ENCODE data around the gene PPP2CA. TPM values are rescaled to one million over a fixed set of nuclear protein-coding genes. Genes with fewer than 3 reads are reported as not detected.

The PPP2CA gene
- total and polyA plus RNA-seq, 2 of the 13 experiments (the other 11 are each of a cell fraction or from before 2014, with no cell fraction given) = 82.4 to 171 TPM

DNA sequence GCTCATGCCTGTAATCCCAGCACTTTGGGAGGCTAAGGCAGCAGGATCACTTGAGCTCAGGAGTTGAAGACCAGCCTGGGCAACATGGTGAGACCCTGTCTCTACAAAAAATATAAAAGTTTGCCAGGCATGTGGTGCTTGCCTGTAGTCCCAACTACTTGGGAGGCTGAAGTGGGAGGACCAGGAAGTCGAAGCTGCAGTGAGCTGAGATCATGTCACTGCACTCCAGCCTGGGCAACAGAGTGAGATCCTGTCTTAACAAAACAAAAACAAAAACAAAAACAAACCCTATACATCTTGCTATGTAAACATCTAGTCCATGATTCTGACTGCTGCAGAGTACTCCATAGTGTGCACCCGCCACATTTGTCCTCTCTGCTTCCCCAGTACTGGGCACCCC lies 19.8 kb upstream of the PPP2CA start:
- POLR2A ChIA-PET = interaction anchor here (0.7 to 5.0 kb wide), 4 partner anchors 10 to 461 kb away, joined by 4 to 59 read pairs (median 10); partner anchors contain the start of genes PPP2CA and SKP1
- BruUV-seq (replicated peaks) = no TSS peak
- H3K27me3 ChIP-seq (ENCODE audit: control insufficient read depth in 1 of 2, insufficient read depth in 2 of 2, low read length in 2 of 2) = no peaks in the 10 kb centered on the region
- H3K9me3 ChIP-seq (ENCODE audit: low read length) = no peaks in the 10 kb centered on the region
- intact Hi-C loops (cut with micrococcal nuclease; ENCODE audit: unreplicated experiment) = no loop called here
- ATAC-seq (no peak), FAIRE-seq (no peak), DNase-seq (ENCODE audit: low spot score) (no peak)
- no peaks in the 10 kb centered on the region for H3K79me2 ChIP-seq (ENCODE audit: insufficient read depth, low read length)
- H2AFZ ChIP-seq (ENCODE audit: low read length) = no peak overlapping the region
- no peak overlapping the region for H3K27ac ChIP-seq (ENCODE audit: extremely low read length, insufficient read depth, low read length)
- H3K36me3 ChIP-seq (replicated peaks in 1 of 2; ENCODE audit: control insufficient read depth in 1 of 2, insufficient read depth in 2 of 2, low read length in 2 of 2) = no peaks in the 10 kb centered on the region
- CTCF ChIA-PET (ENCODE audit: low intra/inter-chr PET ratio, low total read pairs) = no interaction called here
- WGBS (ENCODE audit: low lambda C conversion rate) = 62% methylated on average over 2 of the region's 2 CpGs
- in situ Hi-C loops (cut with HindIII; ENCODE audit: extremely low pct_ligation_motif_present, low pct_unique_long_range_greater_than_20kb) = no loop called here
- H3K9ac ChIP-seq (ENCODE audit: insufficient read depth, low read depth, low read length) = 0 out of 2 replicates have a peak overlapping the region, but pooled peaks have one; percentile 23
- TF ChIP-seq, protein P1, sequence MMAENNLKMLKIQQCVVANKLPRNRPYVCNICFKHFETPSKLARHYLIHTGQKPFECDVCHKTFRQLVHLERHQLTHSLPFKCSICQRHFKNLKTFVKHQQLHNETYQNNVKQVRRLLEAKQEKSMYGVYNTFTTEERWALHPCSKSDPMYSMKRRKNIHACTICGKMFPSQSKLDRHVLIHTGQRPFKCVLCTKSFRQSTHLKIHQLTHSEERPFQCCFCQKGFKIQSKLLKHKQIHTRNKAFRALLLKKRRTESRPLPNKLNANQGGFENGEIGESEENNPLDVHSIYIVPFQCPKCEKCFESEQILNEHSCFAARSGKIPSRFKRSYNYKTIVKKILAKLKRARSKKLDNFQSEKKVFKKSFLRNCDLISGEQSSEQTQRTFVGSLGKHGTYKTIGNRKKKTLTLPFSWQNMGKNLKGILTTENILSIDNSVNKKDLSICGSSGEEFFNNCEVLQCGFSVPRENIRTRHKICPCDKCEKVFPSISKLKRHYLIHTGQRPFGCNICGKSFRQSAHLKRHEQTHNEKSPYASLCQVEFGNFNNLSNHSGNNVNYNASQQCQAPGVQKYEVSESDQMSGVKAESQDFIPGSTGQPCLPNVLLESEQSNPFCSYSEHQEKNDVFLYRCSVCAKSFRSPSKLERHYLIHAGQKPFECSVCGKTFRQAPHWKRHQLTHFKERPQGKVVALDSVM (CRISPR knock-in tag; IDR thresholded peaks at IDR 0.05) = peak; percentile 21; the same call in 1 of the 2 replicates
- TF ChIP-seq ZFX (CRISPR knock-in tag; IDR thresholded peaks at IDR 0.05; ENCODE audit: low read depth) (0 out of 2 replicates have a peak, but pooled peaks have one; percentile 22), ZNF121 (CRISPR knock-in tag; IDR thresholded peaks at IDR 0.05) (peak; percentile 85), ZNF296 (CRISPR knock-in tag; conservative IDR thresholded peaks at IDR 0.05) (no peak), TMF1 (CRISPR knock-in tag; IDR thresholded peaks at IDR 0.05; ENCODE audit: low read depth) (no peak)
- no peaks in the 10 kb centered on the region for H4K20me1 ChIP-seq (ENCODE audit: insufficient read depth, low read length)
- peaks cover 61% of the 10 kb centered on the region for H3K4me1 ChIP-seq (ENCODE audit: insufficient read depth, low read length)
- peak overlapping the region in 1 of 3 experiments; percentile 58; a peak in 2 of 6 replicates for H3K4me3 ChIP-seq (replicated peaks in 1 of 3; ENCODE audit: insufficient read depth in 1 of 3, low read depth in 2 of 3, low read length in 3 of 3)
- H3K4me2 ChIP-seq (ENCODE audit: low read depth, low read length) = peak overlapping the region; percentile 69

DNA sequence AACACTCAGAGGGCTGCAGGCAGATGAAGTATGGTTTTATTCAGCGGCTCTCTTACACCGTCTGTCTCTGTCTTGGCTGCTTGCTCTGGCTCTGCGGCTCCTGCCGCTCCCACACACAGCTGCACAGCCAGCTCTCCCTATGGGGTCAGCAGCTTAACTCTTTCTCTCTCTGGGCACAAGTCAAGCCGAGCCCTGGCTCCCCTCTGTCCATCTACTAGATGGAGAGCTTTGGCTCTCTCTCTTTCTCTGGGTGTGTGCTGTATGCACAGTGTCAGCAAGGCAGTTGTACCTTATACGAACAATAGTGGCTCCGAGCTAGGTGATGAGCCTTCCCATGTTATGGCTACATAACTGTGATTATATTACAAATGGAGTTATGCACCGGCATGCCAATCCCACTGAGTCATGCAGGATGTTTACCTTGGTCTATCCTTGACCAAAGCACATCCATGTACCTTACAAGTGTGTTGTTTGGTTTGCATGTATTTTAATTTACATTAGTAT lies 19.3 kb upstream of the PPP2CA start:
- 2% methylated on average over 8 of the region's 8 CpGs for WGBS (ENCODE audit: low lambda C conversion rate)
- H3K27me3 ChIP-seq (ENCODE audit: control insufficient read depth in 1 of 2, insufficient read depth in 2 of 2, low read length in 2 of 2) = no peaks in the 10 kb centered on the region
- in situ Hi-C loops (cut with HindIII; ENCODE audit: extremely low pct_ligation_motif_present, low pct_unique_long_range_greater_than_20kb) (no loop called here), intact Hi-C loops (cut with micrococcal nuclease; ENCODE audit: unreplicated experiment) (no loop called here)
- H3K79me2 ChIP-seq (ENCODE audit: insufficient read depth, low read length) = no peaks in the 10 kb centered on the region
- H3K27ac ChIP-seq (ENCODE audit: extremely low read length, insufficient read depth, low read length) = peak overlapping the region; percentile 41
- H3K9ac ChIP-seq (ENCODE audit: insufficient read depth, low read depth, low read length) = peak overlapping the region; percentile 23; the same call in 1 of the 2 replicates
- FAIRE-seq = no peak
- DNase-seq (ENCODE audit: low spot score) = peak; percentile 86
- H3K36me3 ChIP-seq (replicated peaks in 1 of 2; ENCODE audit: control insufficient read depth in 1 of 2, insufficient read depth in 2 of 2, low read length in 2 of 2) = no peaks in the 10 kb centered on the region
- no TSS peak for BruUV-seq (replicated peaks)
- ChIA-PET CTCF (ENCODE audit: low intra/inter-chr PET ratio, low total read pairs) (no interaction called here), POLR2A (interaction anchor here (1.7 to 5.0 kb wide), 3 partner anchors 9 to 68 kb away, joined by 4 to 59 read pairs (median 15); partner anchors contain the start of genes PPP2CA and SKP1)
- no peak overlapping the region for H2AFZ ChIP-seq (ENCODE audit: low read length)
- ATAC-seq = peak; percentile 87
- H3K4me1 ChIP-seq (ENCODE audit: insufficient read depth, low read length) = peaks cover 64% of the 10 kb centered on the region
- peak overlapping the region; percentile 69 for H3K4me2 ChIP-seq (ENCODE audit: low read depth, low read length)
- no peaks in the 10 kb centered on the region for H3K9me3 ChIP-seq (ENCODE audit: low read length)
- H3K4me3 ChIP-seq (replicated peaks in 1 of 3; ENCODE audit: insufficient read depth in 1 of 3, low read depth in 2 of 3, low read length in 3 of 3) = peak overlapping the region; percentile 26 to 58 (median 41); a peak in 5 of 6 replicates
- no peaks in the 10 kb centered on the region for H4K20me1 ChIP-seq (ENCODE audit: insufficient read depth, low read length)
- TF ChIP-seq MIXL1 (CRISPR knock-in tag; IDR thresholded peaks at IDR 0.05) = peak; percentile 41; the same call in 1 of the 2 replicates
- TF ChIP-seq, protein P2, sequence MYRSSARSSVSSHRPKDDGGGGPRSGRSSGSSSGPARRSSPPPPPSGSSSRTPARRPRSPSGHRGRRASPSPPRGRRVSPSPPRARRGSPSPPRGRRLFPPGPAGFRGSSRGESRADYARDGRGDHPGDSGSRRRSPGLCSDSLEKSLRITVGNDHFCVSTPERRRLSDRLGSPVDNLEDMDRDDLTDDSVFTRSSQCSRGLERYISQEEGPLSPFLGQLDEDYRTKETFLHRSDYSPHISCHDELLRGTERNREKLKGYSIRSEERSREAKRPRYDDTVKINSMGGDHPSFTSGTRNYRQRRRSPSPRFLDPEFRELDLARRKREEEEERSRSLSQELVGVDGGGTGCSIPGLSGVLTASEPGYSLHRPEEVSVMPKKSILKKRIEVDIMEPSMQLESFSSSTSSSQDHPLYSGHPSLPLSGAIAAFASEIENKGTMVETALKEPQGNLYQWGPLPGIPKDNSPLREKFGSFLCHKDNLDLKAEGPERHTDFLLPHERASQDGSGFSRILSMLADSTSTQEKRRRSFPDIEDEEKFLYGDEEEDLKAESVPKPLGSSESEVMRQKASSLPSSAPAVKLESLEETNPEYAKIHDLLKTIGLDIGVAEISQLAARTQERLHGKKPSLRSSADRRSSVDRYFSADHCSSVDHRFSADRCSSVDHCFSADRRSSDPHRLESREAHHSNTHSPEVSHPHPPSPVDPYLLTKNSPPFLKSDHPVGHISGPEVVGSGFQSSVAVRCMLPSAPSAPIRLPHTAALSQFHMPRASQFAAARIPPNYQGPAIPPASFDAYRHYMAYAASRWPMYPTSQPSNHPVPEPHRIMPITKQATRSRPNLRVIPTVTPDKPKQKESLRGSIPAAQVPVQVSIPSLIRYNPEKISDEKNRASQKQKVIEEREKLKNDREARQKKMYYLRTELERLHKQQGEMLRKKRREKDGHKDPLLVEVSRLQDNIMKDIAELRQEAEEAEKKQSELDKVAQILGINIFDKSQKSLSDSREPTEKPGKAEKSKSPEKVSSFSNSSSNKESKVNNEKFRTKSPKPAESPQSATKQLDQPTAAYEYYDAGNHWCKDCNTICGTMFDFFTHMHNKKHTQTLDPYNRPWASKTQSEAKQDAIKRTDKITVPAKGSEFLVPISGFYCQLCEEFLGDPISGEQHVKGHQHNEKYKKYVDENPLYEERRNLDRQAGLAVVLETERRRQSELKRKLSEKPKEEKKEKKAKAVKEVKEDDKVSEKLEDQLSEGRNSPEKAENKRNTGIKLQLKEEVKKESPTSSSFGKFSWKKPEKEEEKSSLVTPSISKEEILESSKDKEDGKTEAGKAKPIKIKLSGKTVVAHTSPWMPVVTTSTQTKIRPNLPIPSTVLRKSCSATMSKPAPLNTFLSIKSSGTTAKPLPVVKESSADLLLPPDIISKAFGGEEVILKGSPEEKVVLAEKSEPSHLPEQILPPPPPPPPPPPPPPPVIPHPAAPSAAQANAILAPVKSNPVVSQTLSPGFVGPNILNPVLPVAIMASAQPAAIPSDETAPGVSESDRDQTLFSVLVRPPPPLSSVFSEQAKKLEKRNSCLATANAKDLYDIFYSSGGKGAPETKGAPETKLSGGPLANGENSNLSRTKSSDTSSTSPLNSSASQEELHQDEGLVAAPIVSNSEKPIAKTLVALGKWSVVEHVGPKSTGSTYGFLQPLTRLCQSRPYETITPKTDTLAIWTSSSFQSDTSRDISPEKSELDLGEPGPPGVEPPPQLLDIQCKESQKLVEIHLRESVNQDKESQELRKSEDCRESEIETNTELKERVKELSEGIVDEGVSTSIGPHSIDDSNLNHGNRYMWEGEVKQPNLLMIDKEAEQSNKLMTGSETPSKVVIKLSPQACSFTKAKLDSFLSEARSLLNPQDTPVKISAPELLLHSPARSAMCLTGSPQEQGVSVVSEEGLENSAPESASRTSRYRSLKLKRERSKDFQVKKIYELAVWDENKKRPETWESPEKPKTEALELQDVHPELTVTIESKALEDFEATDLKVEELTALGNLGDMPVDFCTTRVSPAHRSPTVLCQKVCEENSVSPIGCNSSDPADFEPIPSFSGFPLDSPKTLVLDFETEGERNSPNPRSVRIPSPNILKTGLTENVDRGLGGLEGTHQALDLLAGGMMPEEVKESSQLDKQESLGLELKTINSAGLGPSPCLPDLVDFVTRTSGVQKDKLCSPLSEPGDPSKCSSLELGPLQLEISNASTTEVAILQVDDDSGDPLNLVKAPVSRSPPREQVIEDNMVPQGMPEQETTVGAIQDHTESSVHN (CRISPR knock-in tag; IDR thresholded peaks at IDR 0.05) = no peak

Data from HepG2 (cell line).